CD4-positive, alpha-beta T cell treated with Interleukin-12 subunit alpha and Interleukin-12 subunit beta, for 1 hour (primary cell): ENCODE data around the gene TP53BP2.
A peak's percentile ranks its signal among the peaks of the same experiment; 100 is the strongest.
"Not testable (repeated sequence)": the region's sequence is repeated elsewhere in the genome, so short reads cannot be mapped to it uniquely, and the experiment has no call there.

Source experiments
- DNase-seq: peaks from one replicate; pipeline ENCODE4 v3.0.0-alpha.2; 2020

Gene TP53BP2

DNA sequence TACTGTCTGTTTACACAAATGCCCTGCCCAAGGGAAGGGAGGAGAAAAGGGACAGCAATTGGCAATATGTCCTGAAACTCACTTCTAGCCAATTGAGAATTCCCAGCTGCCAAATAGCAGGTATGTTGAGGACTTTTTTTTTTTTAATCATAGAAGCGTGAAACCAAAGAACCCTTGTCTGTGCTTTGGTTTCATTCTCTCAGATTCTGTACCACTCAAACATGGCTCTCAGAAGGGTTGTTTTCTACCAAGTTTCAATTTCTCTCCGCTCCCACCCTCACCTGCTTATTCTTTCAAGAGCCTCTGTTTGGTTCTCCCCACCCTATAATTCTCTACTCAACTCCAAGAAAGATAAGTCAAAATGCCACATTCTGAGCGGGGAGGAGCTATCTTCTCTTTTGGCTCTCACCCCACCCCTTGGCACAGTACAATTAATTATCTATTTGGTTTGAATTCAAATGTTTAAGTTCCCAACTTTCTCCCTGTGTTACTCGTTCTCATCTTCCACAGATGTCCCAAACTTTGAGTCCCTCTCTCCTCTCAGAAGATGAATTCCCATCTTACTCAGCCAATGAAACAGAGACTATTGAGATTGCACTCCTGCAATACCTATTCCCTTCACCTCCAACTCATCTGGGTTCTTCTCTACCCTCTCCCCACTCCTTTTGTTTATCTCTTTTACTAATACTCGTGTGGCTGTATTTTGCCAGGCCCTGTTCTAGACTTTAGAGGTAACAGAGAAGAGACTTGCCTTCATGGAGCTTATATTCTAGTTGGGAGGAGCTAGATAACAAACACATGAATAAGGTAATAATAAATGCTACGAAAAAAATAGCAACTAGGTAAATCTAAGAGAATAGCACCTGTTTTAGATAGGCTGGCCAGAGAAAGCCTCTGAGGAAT lies 3.9 kb upstream of the TP53BP2 start:
- DNase-seq, result no peak

DNA sequence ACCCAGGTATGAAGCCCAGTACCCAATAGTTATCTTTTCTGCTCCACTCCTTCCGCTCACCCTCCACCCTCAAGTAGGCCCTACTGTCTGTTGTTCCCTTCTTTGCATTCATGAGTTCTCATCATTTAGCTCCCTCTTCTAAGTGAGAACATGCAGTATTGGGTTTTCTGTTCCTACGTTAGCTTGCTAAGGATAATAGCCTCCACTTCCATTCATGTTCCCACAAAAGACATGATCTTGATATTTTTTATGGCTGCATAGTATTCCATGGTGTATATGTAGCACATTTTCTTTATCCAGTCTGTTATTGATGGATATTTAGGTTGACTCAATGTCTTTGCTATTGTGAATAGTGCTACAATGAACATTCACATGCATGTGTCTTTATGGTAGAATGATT lies 2.8 kb upstream of the TP53BP2 start:
- DNase-seq, result no peak

GRCh38 chr1:223847781-223848345 lies 2.1 kb upstream of the TP53BP2 start:
- no peak for DNase-seq

GRCh38 chr1:223845037-223845809 lies 524 bp downstream of the TP53BP2 start:
- peak; percentile 72 for DNase-seq

GRCh38 chr1:223844787-223845036 lies 1.0 kb downstream of the TP53BP2 start:
- peak; percentile 48 for DNase-seq

- DNase-seq, result peak; percentile 43
Observed at GRCh38 chr1:223843934-223844786, 1.6 kb downstream of the TP53BP2 start.

GRCh38 chr1:223842784-223843183 lies 3.0 kb downstream of the TP53BP2 start:
- peak; percentile 21 for DNase-seq

DNA sequence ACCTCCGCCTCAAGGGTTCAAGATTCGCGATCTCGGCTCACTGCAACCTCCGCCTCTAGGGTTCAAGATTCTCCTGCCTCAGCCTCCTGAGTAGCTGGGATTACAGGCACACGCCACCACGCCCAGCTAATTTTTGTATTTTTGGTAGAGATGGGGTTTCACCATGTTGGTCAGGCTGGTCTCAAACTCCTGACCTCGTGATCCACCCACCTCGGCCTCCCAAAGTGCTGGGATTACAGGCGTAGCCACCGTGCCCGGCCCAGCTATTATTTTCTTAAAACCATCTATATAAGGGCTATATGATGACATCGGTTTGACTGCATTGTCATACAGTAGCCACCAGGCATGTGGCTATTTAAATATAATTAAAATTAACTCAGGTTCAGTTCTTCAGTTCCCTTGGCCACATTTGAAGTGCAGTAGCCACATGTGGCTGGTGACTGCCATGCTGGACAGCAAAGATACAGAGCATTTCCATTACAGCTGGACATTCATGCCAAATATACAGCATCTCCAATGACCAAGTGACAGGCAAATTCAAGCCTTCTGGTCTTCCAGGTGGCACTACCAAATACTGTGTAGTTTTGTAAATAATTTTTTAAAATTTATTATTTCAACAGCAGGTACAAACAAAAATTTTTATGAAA lies 3.6 kb downstream of the TP53BP2 start:
- not testable (repeated sequence) for DNase-seq

DNA sequence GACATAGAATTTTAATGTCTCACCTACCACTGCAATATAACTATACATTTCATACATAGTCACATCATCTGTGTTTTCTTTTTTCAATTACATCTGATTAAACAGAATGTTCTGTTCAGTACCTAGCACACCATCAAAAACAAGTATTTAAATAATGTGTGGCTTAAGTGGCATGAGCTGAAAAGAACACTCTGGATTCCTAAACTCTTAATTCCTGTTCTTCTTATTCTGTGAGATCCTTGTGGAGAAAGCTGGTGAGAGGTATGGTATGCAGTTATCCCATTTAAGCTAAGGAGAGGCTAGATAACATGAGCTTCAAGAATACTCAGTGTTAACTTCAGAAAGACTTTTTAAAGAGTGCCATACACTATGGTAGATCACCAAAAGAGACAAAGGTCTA lies 5.5 kb downstream of the TP53BP2 start:
- DNase-seq, result no peak

GRCh38 chr1:223838125-223838854 lies 7.5 kb downstream of the TP53BP2 start:
- DNase-seq, result no peak

DNA sequence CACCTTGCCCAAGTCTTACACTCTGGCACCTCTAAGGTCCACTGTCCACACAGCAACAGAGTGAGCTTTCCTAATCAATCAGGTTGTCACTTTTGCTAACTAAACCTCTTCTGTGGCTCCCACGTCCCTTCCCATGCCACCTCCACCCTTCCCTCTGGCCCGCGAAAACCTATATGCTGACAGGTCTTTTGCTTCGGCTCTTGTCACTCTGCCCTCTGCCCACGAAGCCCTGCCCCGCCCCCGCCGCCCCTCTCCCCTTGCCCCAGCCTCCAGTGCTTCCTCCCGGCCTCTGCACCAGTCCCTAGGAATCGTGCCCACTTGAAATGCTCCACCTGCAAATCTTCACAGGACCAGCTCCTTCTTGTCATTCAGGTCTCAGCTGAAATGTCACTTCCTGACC lies 8.1 kb downstream of the TP53BP2 start:
- DNase-seq, result no peak

DNA sequence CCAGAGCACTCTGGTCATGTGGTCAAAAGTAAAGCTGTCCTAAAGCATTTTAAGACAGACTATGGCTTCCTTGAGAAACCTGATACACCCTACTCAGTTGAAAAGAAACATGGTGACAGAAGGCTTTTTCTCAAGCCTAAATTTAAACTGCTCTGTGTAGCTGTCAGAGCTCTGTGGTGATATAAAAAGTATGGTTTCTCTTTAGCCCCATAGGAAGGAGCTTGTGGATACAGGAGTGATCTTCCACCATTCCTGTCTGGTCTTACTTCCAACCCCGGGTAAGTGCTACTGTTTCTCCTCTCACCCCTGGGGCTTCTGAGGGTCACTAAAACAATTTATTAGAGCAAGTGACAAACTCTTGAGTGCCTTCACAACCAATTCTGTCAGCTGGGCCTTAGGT lies 8.5 kb downstream of the TP53BP2 start:
- no peak for DNase-seq

DNA sequence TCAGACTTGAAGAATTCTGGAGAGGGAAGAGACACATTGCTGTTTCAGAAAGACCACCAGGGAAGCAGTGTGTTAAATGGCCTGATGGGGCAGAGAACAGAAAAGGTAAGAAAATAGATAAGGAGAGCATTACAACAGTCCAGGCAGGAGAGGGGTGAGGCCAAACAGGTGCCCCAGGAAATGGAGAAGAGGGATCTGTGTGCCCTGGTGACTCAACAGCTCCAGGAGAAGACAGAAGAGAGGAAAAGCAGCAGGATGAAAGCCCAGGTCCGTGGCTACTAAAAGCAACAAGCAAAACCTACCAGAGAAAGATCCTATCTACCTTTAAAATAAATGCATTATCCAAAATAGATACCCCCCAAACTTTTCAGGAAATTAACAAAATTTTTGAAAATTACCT lies 9.2 kb downstream of the TP53BP2 start:
- no peak for DNase-seq

DNA sequence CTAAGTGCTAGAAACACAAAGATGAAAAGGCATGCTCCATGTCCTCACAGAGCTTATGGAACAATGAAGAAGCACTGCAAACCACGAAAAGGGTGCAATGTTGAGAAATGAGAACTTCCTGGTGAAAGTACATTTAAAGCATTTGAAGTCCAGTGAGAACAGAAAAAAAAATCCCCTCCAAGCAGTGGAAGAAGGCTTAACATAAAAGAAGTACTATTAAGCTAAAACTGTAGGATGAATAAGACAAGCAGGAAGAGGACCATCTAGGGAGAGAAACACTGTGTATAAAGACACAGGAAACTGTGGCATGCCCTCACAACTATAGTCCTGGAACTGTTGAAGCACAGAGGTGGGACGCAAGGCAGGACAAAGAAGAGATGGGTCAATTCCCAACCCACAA lies 10.0 kb downstream of the TP53BP2 start:
- DNase-seq, result peak; percentile 24

DNA sequence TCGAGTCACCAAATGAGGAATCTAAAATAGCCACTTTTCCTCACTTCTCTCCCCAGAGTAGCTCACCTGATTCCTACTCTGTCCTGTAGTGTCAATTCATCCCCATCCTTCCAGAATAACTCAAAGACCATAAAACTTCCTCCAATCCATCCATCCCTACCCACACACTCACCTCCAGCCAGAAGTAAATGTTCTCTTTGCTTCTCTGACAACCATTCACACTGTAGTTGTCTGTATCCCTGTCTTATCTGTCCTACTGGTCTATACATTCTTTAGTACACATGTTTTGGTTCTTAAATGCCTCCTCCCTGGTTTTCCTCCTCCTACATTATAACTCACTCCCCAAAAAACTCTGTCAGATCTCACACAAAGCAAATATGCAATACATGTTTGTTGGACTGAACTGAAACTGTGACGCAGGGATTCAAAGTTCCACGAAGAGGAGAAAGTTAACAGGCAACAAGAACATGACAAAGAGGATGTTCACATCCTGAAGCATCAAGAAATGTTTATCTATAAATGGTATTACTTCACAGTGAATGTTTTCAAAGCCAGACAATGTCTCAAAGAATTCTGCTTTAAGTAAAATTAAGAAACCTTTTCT lies 11.0 kb downstream of the TP53BP2 start:
- DNase-seq, result peak; percentile 33

GRCh38 chr1:223833948-223834347 lies 11.8 kb downstream of the TP53BP2 start:
- DNase-seq, result no peak

- DNase-seq, result peak; percentile 27
Observed at GRCh38 chr1:223832637-223832943, 13.2 kb downstream of the TP53BP2 start.

GRCh38 chr1:223831755-223832636 lies 13.8 kb downstream of the TP53BP2 start:
- peak; percentile 47 for DNase-seq

GRCh38 chr1:223829678-223830077 lies 16.1 kb downstream of the TP53BP2 start:
- no peak for DNase-seq

DNA sequence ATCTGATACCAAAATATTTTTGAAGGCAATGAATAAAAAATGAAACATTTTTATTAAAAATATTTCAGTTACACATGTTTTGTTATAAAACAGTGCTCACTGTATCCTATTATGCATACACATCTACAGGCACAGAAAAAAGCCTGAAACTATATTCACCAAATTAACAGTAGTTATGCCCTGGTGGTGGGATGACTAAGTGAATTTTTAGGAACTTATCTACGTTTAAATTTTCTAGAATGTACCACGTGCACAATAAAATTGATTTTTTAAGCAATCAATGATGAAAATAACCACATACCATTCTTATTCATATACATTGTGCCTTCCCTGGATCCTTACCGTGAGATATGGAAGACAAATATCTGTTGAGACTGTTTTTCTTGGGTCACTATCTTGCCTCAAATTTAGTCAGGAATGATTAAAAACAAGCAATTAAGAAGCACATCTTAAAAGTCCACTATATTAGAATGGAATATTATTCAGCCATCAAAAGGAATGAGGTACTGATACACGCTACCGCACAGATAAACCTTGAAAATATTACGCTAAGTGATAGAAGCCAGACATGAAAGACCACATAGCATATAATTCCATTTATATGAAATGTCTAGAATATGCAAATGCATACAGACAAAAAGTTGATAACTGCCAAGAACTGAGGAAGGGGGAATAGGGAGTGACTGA lies 17.4 kb downstream of the TP53BP2 start:
- no peak for DNase-seq
